ENCODE data around the gene LY6G6F.

Gene LY6G6F

GRCh38 chr6:31690231-31691077, 16.2 kb upstream of the LY6G6F start:
- H3K4me3 ChIP-seq (ENCODE audit: low read length in 2 of 2): no peak overlapping the region
- H3K4me1 ChIP-seq (ENCODE audit: control insufficient read depth in 2 of 2, insufficient read depth in 2 of 2, low read length in 2 of 2): peaks cover 8 to 19% of the 10 kb centered on the region in 2 donors
- no peaks in the 10 kb centered on the region for H3K27me3 ChIP-seq (ENCODE audit: control insufficient read depth in 2 of 2, insufficient read depth in 2 of 2, low read length in 2 of 2)
- peaks cover 69 to 81% of the 10 kb centered on the region in 2 donors for H3K36me3 ChIP-seq (ENCODE audit: control insufficient read depth in 2 of 2, insufficient read depth in 2 of 2, low read length in 2 of 2)
- no peaks in the 10 kb centered on the region for H3K9me3 ChIP-seq (ENCODE audit: control insufficient read depth in 2 of 2, low read length in 2 of 2)
- H3K9ac ChIP-seq (ENCODE audit: low read depth in 1 of 2, low read length in 2 of 2): peak overlapping the region in 1 of 2 donors; percentile 1
- H3K27ac ChIP-seq (ENCODE audit: low read depth in 2 of 2, low read length in 2 of 2): peak overlapping the region; percentile 56 to 64

- Histone ChIP-seq H3K4me3 (ENCODE audit: low read length in 2 of 2) (no peak overlapping the region), H3K36me3 (ENCODE audit: control insufficient read depth in 2 of 2, insufficient read depth in 2 of 2, low read length in 2 of 2) (peaks cover 69 to 81% of the 10 kb centered on the region in 2 donors), H3K4me1 (ENCODE audit: control insufficient read depth in 2 of 2, insufficient read depth in 2 of 2, low read length in 2 of 2) (peaks cover 8 to 19% of the 10 kb centered on the region in 2 donors), H3K9ac (ENCODE audit: low read depth in 1 of 2, low read length in 2 of 2) (no peak overlapping the region), H3K9me3 (ENCODE audit: control insufficient read depth in 2 of 2, low read length in 2 of 2) (no peaks in the 10 kb centered on the region), H3K27me3 (ENCODE audit: control insufficient read depth in 2 of 2, insufficient read depth in 2 of 2, low read length in 2 of 2) (no peaks in the 10 kb centered on the region), H3K27ac (ENCODE audit: low read depth in 2 of 2, low read length in 2 of 2) (peak overlapping the region; percentile 56 to 64)
These were observed 15.6 kb upstream of the LY6G6F start for GRCh38 chr6:31691078-31691463.

- H3K4me3 ChIP-seq (ENCODE audit: low read length in 2 of 2): no peak overlapping the region
- H3K4me1 ChIP-seq (ENCODE audit: control insufficient read depth in 2 of 2, insufficient read depth in 2 of 2, low read length in 2 of 2): peaks cover 8 to 19% of the 10 kb centered on the region in 2 donors
- no peaks in the 10 kb centered on the region for H3K27me3 ChIP-seq (ENCODE audit: control insufficient read depth in 2 of 2, insufficient read depth in 2 of 2, low read length in 2 of 2)
- no peak overlapping the region for H3K9ac ChIP-seq (ENCODE audit: low read depth in 1 of 2, low read length in 2 of 2)
- no peak overlapping the region for H3K27ac ChIP-seq (ENCODE audit: low read depth in 2 of 2, low read length in 2 of 2)
- H3K9me3 ChIP-seq (ENCODE audit: control insufficient read depth in 2 of 2, low read length in 2 of 2): no peaks in the 10 kb centered on the region
- peaks cover 69 to 80% of the 10 kb centered on the region in 2 donors for H3K36me3 ChIP-seq (ENCODE audit: control insufficient read depth in 2 of 2, insufficient read depth in 2 of 2, low read length in 2 of 2)
These were observed 15.0 kb upstream of the LY6G6F start for GRCh38 chr6:31691564-31692108.

GRCh38 chr6:31692353-31692752, 14.3 kb upstream of the LY6G6F start:
- no peak overlapping the region for H3K4me3 ChIP-seq (ENCODE audit: low read length in 2 of 2)
- H3K4me1 ChIP-seq (ENCODE audit: control insufficient read depth in 2 of 2, insufficient read depth in 2 of 2, low read length in 2 of 2): peaks cover 8 to 19% of the 10 kb centered on the region in 2 donors
- H3K27me3 ChIP-seq (ENCODE audit: control insufficient read depth in 2 of 2, insufficient read depth in 2 of 2, low read length in 2 of 2): no peaks in the 10 kb centered on the region
- no peak overlapping the region for H3K27ac ChIP-seq (ENCODE audit: low read depth in 2 of 2, low read length in 2 of 2)
- peaks cover 69 to 75% of the 10 kb centered on the region in 2 donors for H3K36me3 ChIP-seq (ENCODE audit: control insufficient read depth in 2 of 2, insufficient read depth in 2 of 2, low read length in 2 of 2)
- H3K9me3 ChIP-seq (ENCODE audit: control insufficient read depth in 2 of 2, low read length in 2 of 2): no peaks in the 10 kb centered on the region
- H3K9ac ChIP-seq (ENCODE audit: low read depth in 1 of 2, low read length in 2 of 2): no peak overlapping the region

GRCh38 chr6:31692886-31693285, 13.8 kb upstream of the LY6G6F start:
- Histone ChIP-seq H3K27me3 (ENCODE audit: control insufficient read depth in 2 of 2, insufficient read depth in 2 of 2, low read length in 2 of 2) (no peaks in the 10 kb centered on the region), H3K9me3 (ENCODE audit: control insufficient read depth in 2 of 2, low read length in 2 of 2) (no peaks in the 10 kb centered on the region), H3K4me3 (ENCODE audit: low read length in 2 of 2) (no peak overlapping the region), H3K27ac (ENCODE audit: low read depth in 2 of 2, low read length in 2 of 2) (no peak overlapping the region), H3K4me1 (ENCODE audit: control insufficient read depth in 2 of 2, insufficient read depth in 2 of 2, low read length in 2 of 2) (peaks cover 8 to 19% of the 10 kb centered on the region in 2 donors), H3K36me3 (ENCODE audit: control insufficient read depth in 2 of 2, insufficient read depth in 2 of 2, low read length in 2 of 2) (peaks cover 68 to 74% of the 10 kb centered on the region in 2 donors), H3K9ac (ENCODE audit: low read depth in 1 of 2, low read length in 2 of 2) (no peak overlapping the region)

GRCh38 chr6:31693535-31693934, 13.1 kb upstream of the LY6G6F start:
- Histone ChIP-seq H3K4me1 (ENCODE audit: control insufficient read depth in 2 of 2, insufficient read depth in 2 of 2, low read length in 2 of 2) (peaks cover 8 to 19% of the 10 kb centered on the region in 2 donors), H3K27me3 (ENCODE audit: control insufficient read depth in 2 of 2, insufficient read depth in 2 of 2, low read length in 2 of 2) (no peaks in the 10 kb centered on the region), H3K36me3 (ENCODE audit: control insufficient read depth in 2 of 2, insufficient read depth in 2 of 2, low read length in 2 of 2) (peaks cover 61 to 68% of the 10 kb centered on the region in 2 donors), H3K4me3 (ENCODE audit: low read length in 2 of 2) (no peak overlapping the region), H3K9ac (ENCODE audit: low read depth in 1 of 2, low read length in 2 of 2) (no peak overlapping the region), H3K27ac (ENCODE audit: low read depth in 2 of 2, low read length in 2 of 2) (no peak overlapping the region), H3K9me3 (ENCODE audit: control insufficient read depth in 2 of 2, low read length in 2 of 2) (no peaks in the 10 kb centered on the region)

GRCh38 chr6:31697555-31697954, 9.1 kb upstream of the LY6G6F start:
- H3K27ac ChIP-seq (ENCODE audit: low read depth in 2 of 2, low read length in 2 of 2): no peak overlapping the region
- H3K36me3 ChIP-seq (ENCODE audit: control insufficient read depth in 2 of 2, insufficient read depth in 2 of 2, low read length in 2 of 2): peaks cover 37 to 48% of the 10 kb centered on the region in 2 donors
- H3K9me3 ChIP-seq (ENCODE audit: control insufficient read depth in 2 of 2, low read length in 2 of 2): no peaks in the 10 kb centered on the region
- peaks cover 17 to 19% of the 10 kb centered on the region in 2 donors for H3K4me1 ChIP-seq (ENCODE audit: control insufficient read depth in 2 of 2, insufficient read depth in 2 of 2, low read length in 2 of 2)
- no peaks in the 10 kb centered on the region for H3K27me3 ChIP-seq (ENCODE audit: control insufficient read depth in 2 of 2, insufficient read depth in 2 of 2, low read length in 2 of 2)
- no peak overlapping the region for H3K9ac ChIP-seq (ENCODE audit: low read depth in 1 of 2, low read length in 2 of 2)
- no peak overlapping the region for H3K4me3 ChIP-seq (ENCODE audit: low read length in 2 of 2)

GRCh38 chr6:31700740-31701401, 5.8 kb upstream of the LY6G6F start:
- no peak overlapping the region for H3K27ac ChIP-seq (ENCODE audit: low read depth in 2 of 2, low read length in 2 of 2)
- H3K27me3 ChIP-seq (ENCODE audit: control insufficient read depth in 2 of 2, insufficient read depth in 2 of 2, low read length in 2 of 2): no peaks in the 10 kb centered on the region
- H3K9ac ChIP-seq (ENCODE audit: low read depth in 1 of 2, low read length in 2 of 2): peak overlapping the region in 1 of 2 donors; percentile 100
- H3K9me3 ChIP-seq (ENCODE audit: control insufficient read depth in 2 of 2, low read length in 2 of 2): no peaks in the 10 kb centered on the region
- H3K36me3 ChIP-seq (ENCODE audit: control insufficient read depth in 2 of 2, insufficient read depth in 2 of 2, low read length in 2 of 2): peaks cover 16 to 23% of the 10 kb centered on the region in 2 donors
- peaks cover 17 to 24% of the 10 kb centered on the region in 2 donors for H3K4me1 ChIP-seq (ENCODE audit: control insufficient read depth in 2 of 2, insufficient read depth in 2 of 2, low read length in 2 of 2)
- peak overlapping the region in 1 of 2 donors; percentile 20 for H3K4me3 ChIP-seq (ENCODE audit: low read length in 2 of 2)

- peak overlapping the region; percentile 91 to 96 for H3K4me3 ChIP-seq (ENCODE audit: low read length in 2 of 2)
- H3K27me3 ChIP-seq (ENCODE audit: control insufficient read depth in 2 of 2, insufficient read depth in 2 of 2, low read length in 2 of 2): no peaks in the 10 kb centered on the region
- H3K36me3 ChIP-seq (ENCODE audit: control insufficient read depth in 2 of 2, insufficient read depth in 2 of 2, low read length in 2 of 2): peaks cover 16 to 19% of the 10 kb centered on the region in 2 donors
- peak overlapping the region; percentile 99 for H3K27ac ChIP-seq (ENCODE audit: low read depth in 2 of 2, low read length in 2 of 2)
- H3K9me3 ChIP-seq (ENCODE audit: control insufficient read depth in 2 of 2, low read length in 2 of 2): no peaks in the 10 kb centered on the region
- H3K4me1 ChIP-seq (ENCODE audit: control insufficient read depth in 2 of 2, insufficient read depth in 2 of 2, low read length in 2 of 2): peaks cover 17 to 24% of the 10 kb centered on the region in 2 donors
- peak overlapping the region; percentile 100 for H3K9ac ChIP-seq (ENCODE audit: low read depth in 1 of 2, low read length in 2 of 2)
These were observed 4.8 kb upstream of the LY6G6F start for GRCh38 chr6:31701666-31702404.

Data from mucosa of rectum (tissue), 2 donors.